ENCODE measurements around the gene WNT3A. TPM values are rescaled to one million over a fixed set of nuclear protein-coding genes. Genes with fewer than 3 reads are reported as not detected.

WNT3A gene
- total and polyA plus RNA-seq, 2 experiments from 2014 or later, result 0.07 to 0.65 TPM

GRCh38 chr1:228093050-228093906 is 86.5 kb downstream of the WNT3A start:
- Mint-ChIP-seq H3K27ac (no peak overlapping the region), H3K36me3 (ENCODE audit: low read depth) (peaks cover 53% of the 10 kb centered on the region), H3K9me3 (peaks cover 11% of the 10 kb centered on the region), H3K27me3 (ENCODE audit: insufficient read depth, low read depth, poor library complexity) (peaks cover 9% of the 10 kb centered on the region), H3K4me1 (peaks cover 21% of the 10 kb centered on the region), H3K4me3 (no peak overlapping the region)
- H3K9me2 ChIP-seq (ENCODE audit: insufficient read depth), result no peaks in the 10 kb centered on the region
- DNase-seq (ENCODE audit: low spot score) (no peak), ATAC-seq (no peak)
- peaks cover 86% of the 10 kb centered on the region for H3K79me2 ChIP-seq (replicated peaks; ENCODE audit: insufficient read depth)
- TF ChIP-seq CTCF (conservative IDR thresholded peaks at IDR 0.05; ENCODE audit: low read depth in 2 of 2) (no peak), ZNF114 (CRISPR knock-in tag; IDR thresholded peaks at IDR 0.05) (no peak), POLR2AphosphoS5 (IDR thresholded peaks at IDR 0.05; ENCODE audit: low read depth) (no peak), NANOG (IDR thresholded peaks at IDR 0.05; ENCODE audit: borderline replicate concordance) (no peak), STAT1 (IDR thresholded peaks at IDR 0.05; ENCODE audit: unreplicated experiment) (no peak), ZNF331 (CRISPR knock-in tag; IDR thresholded peaks at IDR 0.05; ENCODE audit: low read depth) (no peak), REST (IDR thresholded peaks at IDR 0.05; ENCODE audit: unreplicated experiment) (no peak), EZH2 (IDR thresholded peaks at IDR 0.05; ENCODE audit: low read depth, unreplicated experiment) (no peak), CREB1 (CRISPR knock-in tag; IDR thresholded peaks at IDR 0.05; ENCODE audit: low read depth) (no peak), JUNB (IDR thresholded peaks at IDR 0.05; ENCODE audit: unreplicated experiment) (no peak), EZH2phosphoT487 (IDR thresholded peaks at IDR 0.05; ENCODE audit: unreplicated experiment) (no peak), ETS1 (IDR thresholded peaks at IDR 0.05) (no peak), ZNF462 (CRISPR knock-in tag; IDR thresholded peaks at IDR 0.05) (no peak)
- no peak overlapping the region for H3K4me2 ChIP-seq
- no peaks in the 10 kb centered on the region for H3K27me3 ChIP-seq (ENCODE audit: insufficient read depth)
- H3F3A ChIP-seq (replicated peaks; ENCODE audit: low read depth), result no peaks in the 10 kb centered on the region
- no peaks in the 10 kb centered on the region; the same call in 1 of the 2 replicates for H3K4me1 ChIP-seq (ENCODE audit: insufficient read depth)
- H4K20me1 ChIP-seq (replicated peaks; ENCODE audit: insufficient read depth), result peaks cover 82% of the 10 kb centered on the region
- H3K36me3 ChIP-seq (ENCODE audit: insufficient read depth), result no peaks in the 10 kb centered on the region
- H3K27ac ChIP-seq (ENCODE audit: low read depth), result no peak overlapping the region
- no peak overlapping the region for H3K4me3 ChIP-seq
- H2AFZ ChIP-seq, result no peak overlapping the region

Measured in GM23338 (cell line).